Cardiac muscle cell (in vitro differentiated cells and primary cell): ENCODE data around the gene FNDC3A. TPM values are rescaled to one million over a fixed set of nuclear protein-coding genes. Genes with fewer than 3 reads are reported as not detected.

ENCODE experiments used
- DNase-seq, 2 donors: peaks; one replicate each; pipeline versions ENCODE4 v3.0.0 to v3.0.0-alpha.2; 2010 to 2017; ENCODE audit warnings: low read depth in 1 of 2, low spot score in 1 of 2
- H3K27ac ChIP-seq: fragments of 200-600 bp; sonication (generic); 2 replicates; pipeline ENCODE4 v1.5.1; 2016
- H3K27me3 ChIP-seq: fragments of 200-600 bp; sonication (generic); 2 replicates; pipeline ENCODE4 v1.6.0; 2016; ENCODE audit warnings: control low read depth
- H3K36me3 ChIP-seq: fragments of 200-600 bp; sonication (generic); 2 replicates; pipeline ENCODE4 v1.5.1; 2016; ENCODE audit warnings: control low read depth
- H3K4me1 ChIP-seq: fragments of 200-600 bp; sonication (generic); 2 replicates; pipeline ENCODE4 v1.8.1; 2017; ENCODE audit warnings: low read depth, mild to moderate bottlenecking, mixed run types
- H3K4me3 ChIP-seq: fragments of 200-600 bp; sonication (generic); 2 replicates; pipeline ENCODE4 v1.5.1; 2016; ENCODE audit warnings: mild to moderate bottlenecking
- H3K9me3 ChIP-seq: fragments of 200-600 bp; sonication (generic); 2 replicates; pipeline ENCODE4 v1.5.1; 2017; ENCODE audit warnings: low read depth, mild to moderate bottlenecking, control low read depth
- CTCF ChIP-seq: IDR thresholded peaks from 2 replicates; pipeline ENCODE4 v1.5.1; 2012; ENCODE audit warnings: low read depth, mild to moderate bottlenecking, low read length
- polyA plus RNA-seq: library from polyadenylated mRNA; unstranded; fragments of >200 nt; fragmentation: Nextera tagmentation; extraction: Ambion mirVana; gene quantifications from 2 replicates; pipeline ENCODE4 v1.2.1, GENCODE V29; 2016
- total RNA-seq: library from RNA; depleted of rRNA; stranded (reverse); fragments of >200 nt; gene quantifications from 2 replicates; pipeline ENCODE4 v1.2.3, GENCODE V29; 2016

FNDC3A gene
- total and polyA plus RNA-seq, 2 experiments from 2014 or later, result 18.6 to 28.4 TPM

DNA sequence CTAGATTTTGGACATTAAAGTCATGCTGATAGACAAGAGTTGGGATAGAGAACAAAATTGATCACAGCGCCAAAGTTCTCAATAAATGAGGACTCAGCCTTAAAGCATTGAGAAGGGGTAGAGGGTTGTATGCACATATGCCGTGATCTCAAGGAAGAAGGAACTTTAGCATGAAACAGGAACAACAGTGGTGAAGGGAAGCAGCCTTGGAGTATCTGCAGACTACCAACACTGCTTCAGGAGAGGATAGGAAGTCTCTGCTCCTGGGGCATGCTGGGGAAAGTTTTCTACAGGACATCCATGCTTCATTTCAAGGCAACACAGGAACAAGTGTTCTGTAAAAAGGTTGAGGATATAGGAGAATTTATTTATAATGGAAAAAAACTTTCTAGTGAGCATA is 132.5 kb downstream of the FNDC3A start:
- no peak for DNase-seq
- Histone ChIP-seq H3K4me1 (peaks cover 14% of the 10 kb centered on the region), H3K4me3 (no peak overlapping the region), H3K36me3 (no peaks in the 10 kb centered on the region), H3K27ac (no peak overlapping the region), H3K27me3 (no peaks in the 10 kb centered on the region), H3K9me3 (no peaks in the 10 kb centered on the region)
- TF ChIP-seq CTCF, result no peak

GRCh38 chr13:49110122-49110912 is 134.6 kb downstream of the FNDC3A start:
- no peaks in the 10 kb centered on the region for H3K36me3 ChIP-seq
- no peaks in the 10 kb centered on the region for H3K9me3 ChIP-seq
- peak; percentile 92 to 93 for DNase-seq
- peak overlapping the region; percentile 67 for H3K27ac ChIP-seq
- no peak for TF ChIP-seq CTCF
- no peaks in the 10 kb centered on the region for H3K27me3 ChIP-seq
- H3K4me3 ChIP-seq, result peak overlapping the region; percentile 92
- H3K4me1 ChIP-seq, result peaks cover 20% of the 10 kb centered on the region

- Histone ChIP-seq H3K4me1 (peaks cover 20% of the 10 kb centered on the region), H3K4me3 (peak overlapping the region; percentile 92), H3K27ac (no peak overlapping the region), H3K36me3 (peaks cover 2% of the 10 kb centered on the region), H3K9me3 (no peaks in the 10 kb centered on the region), H3K27me3 (no peaks in the 10 kb centered on the region)
- TF ChIP-seq CTCF, result no peak
- DNase-seq, result peak in 1 of 2 donors; percentile 8
Measured at GRCh38 chr13:49110913-49111170, 135.1 kb downstream of the FNDC3A start.

DNA sequence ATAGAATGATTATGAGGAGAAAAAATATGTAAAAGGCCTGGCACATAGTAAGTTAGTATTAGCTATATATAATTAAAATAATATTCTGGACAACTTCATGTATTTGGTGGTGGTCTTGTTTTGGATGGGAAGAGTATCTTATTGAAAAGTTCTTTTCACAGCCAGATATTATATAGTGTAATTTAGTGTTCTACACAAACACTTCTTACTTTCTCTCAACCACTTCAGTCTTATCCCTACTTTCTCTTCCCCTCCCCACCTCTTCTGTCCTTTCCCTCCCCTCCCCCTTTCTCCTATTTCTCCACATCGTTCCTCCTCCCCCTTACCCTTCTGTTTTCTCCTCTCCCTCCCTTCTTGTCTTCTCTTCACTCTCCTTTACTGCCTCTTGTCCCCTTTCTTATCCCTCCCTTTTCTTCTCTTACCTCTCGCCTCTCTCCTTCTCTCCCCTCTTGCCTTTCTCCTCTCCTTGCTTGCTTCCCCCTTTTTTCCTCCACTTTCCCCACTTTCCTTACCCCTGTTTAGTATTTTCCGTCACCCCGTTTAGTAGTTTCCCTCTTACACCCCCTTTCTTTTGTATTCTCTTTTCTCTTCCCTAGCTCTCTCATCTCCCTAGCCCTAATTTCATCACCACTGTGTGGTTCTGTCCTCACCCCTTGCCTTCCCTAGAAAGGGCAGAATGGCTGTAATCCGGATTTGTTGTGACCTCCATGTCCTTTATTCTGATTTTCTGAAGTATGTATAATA is 137.2 kb downstream of the FNDC3A start:
- Histone ChIP-seq H3K27ac (no peak overlapping the region), H3K36me3 (peaks cover 19% of the 10 kb centered on the region), H3K27me3 (no peaks in the 10 kb centered on the region), H3K9me3 (no peaks in the 10 kb centered on the region), H3K4me3 (no peak overlapping the region), H3K4me1 (peaks cover 20% of the 10 kb centered on the region)
- TF ChIP-seq CTCF, result no peak
- DNase-seq, result peak in 1 of 2 donors; percentile 37

GRCh38 chr13:49113526-49114286 is 138.0 kb downstream of the FNDC3A start:
- no peak for TF ChIP-seq CTCF
- Histone ChIP-seq H3K27me3 (no peaks in the 10 kb centered on the region), H3K27ac (no peak overlapping the region), H3K9me3 (no peaks in the 10 kb centered on the region), H3K4me1 (peaks cover 20% of the 10 kb centered on the region), H3K36me3 (peaks cover 20% of the 10 kb centered on the region), H3K4me3 (no peak overlapping the region)
- peak in 1 of 2 donors; percentile 73 for DNase-seq
